PFSK-1 (cell line): ENCODE results near the gene MKRN3.

Experiments
- REST ChIP-seq, 2 experiments: IDR thresholded peaks; 2 replicates each; pipeline versions ENCODE4 v1.6.1 to v1.8.0; 2011 to 2012; ENCODE audit warnings: low read depth in 2 of 2, low read length in 2 of 2, control low read depth in 1 of 2, inconsistent platforms in 1 of 2, mild to moderate bottlenecking in 1 of 2, moderate library complexity in 1 of 2; ENCODE audit not compliant: insufficient read depth in 1 of 2
- SIN3A ChIP-seq: IDR thresholded peaks from 2 replicates; pipeline ENCODE4 v1.6.1; 2012; ENCODE audit warnings: mild to moderate bottlenecking, low read length, moderate library complexity, borderline replicate concordance; ENCODE audit not compliant: insufficient read depth

GRCh38 chr15:23567921-23568320 is 2.4 kb downstream of the MKRN3 start:
- TF ChIP-seq SIN3A = no peak
- no peak for TF ChIP-seq REST (IDR thresholded peaks at IDR 0.05; ENCODE audit: insufficient read depth in 1 of 2, low read depth in 2 of 2, low read length in 2 of 2)
